Muscle layer of duodenum (tissue), 2 donors: Measurements from ENCODE around the gene GRAMD1C.
"Not testable (repeated sequence)": the region's sequence is repeated elsewhere in the genome, so short reads cannot be mapped to it uniquely, and the experiment has no call there.

Experiments used
- H3K27ac ChIP-seq: one replicate; pipeline ENCODE4 v1.7.0; 2013; ENCODE audit warnings: mild to moderate bottlenecking, low read length
- H3K27me3 ChIP-seq: one replicate; pipeline ENCODE4 v1.7.0; 2013; ENCODE audit warnings: low read depth, mild to moderate bottlenecking, control low read depth, low read length
- H3K36me3 ChIP-seq, 2 donors: one replicate each; pipeline ENCODE4 v1.7.0; 2013; ENCODE audit warnings: low read length in 2 of 2, control low read depth in 1 of 2, mild to moderate bottlenecking in 1 of 2; ENCODE audit not compliant: insufficient read depth in 2 of 2, control insufficient read depth in 1 of 2
- H3K4me1 ChIP-seq, 2 donors: one replicate each; pipeline ENCODE4 v1.7.0; 2013; ENCODE audit warnings: low read length in 2 of 2, mild to moderate bottlenecking in 2 of 2, control low read depth in 1 of 2, moderate library complexity in 1 of 2; ENCODE audit not compliant: insufficient read depth in 2 of 2, control insufficient read depth in 1 of 2
- H3K4me3 ChIP-seq, 2 donors: one replicate each; pipeline ENCODE4 v1.7.0; 2013; ENCODE audit warnings: low read length in 2 of 2, low read depth in 1 of 2, mild to moderate bottlenecking in 1 of 2
- H3K9me3 ChIP-seq, 2 donors: one replicate each; pipeline ENCODE4 v1.7.0; 2013; ENCODE audit warnings: low read length in 2 of 2, control low read depth in 1 of 2, mild to moderate bottlenecking in 1 of 2; ENCODE audit not compliant: control insufficient read depth in 1 of 2
- donor health status: healthy.

GRAMD1C gene

GRCh38 chr3:113829576-113830354 lies 8.8 kb upstream of the GRAMD1C start:
- no peak overlapping the region for H3K4me3 ChIP-seq
- H3K27ac ChIP-seq, result no peak overlapping the region

GRCh38 chr3:113831103-113831355 lies 7.6 kb upstream of the GRAMD1C start:
- Histone ChIP-seq H3K9me3 (no peaks in the 10 kb centered on the region), H3K4me1 (no peaks in the 10 kb centered on the region), H3K27ac (no peak overlapping the region), H3K36me3 (no peaks in the 10 kb centered on the region), H3K27me3 (no peaks in the 10 kb centered on the region), H3K4me3 (no peak overlapping the region)

More at GRCh38 chr3:113829576-113830354, 8.8 kb upstream of the GRAMD1C start:
- H3K4me1 ChIP-seq, result no peaks in the 10 kb centered on the region
- H3K36me3 ChIP-seq, result no peaks in the 10 kb centered on the region
- H3K27me3 ChIP-seq, result no peaks in the 10 kb centered on the region
- H3K9me3 ChIP-seq, result no peaks in the 10 kb centered on the region

GRCh38 chr3:113832477-113833164 lies 6.0 kb upstream of the GRAMD1C start:
- H3K4me3 ChIP-seq, result no peak overlapping the region
- H3K4me1 ChIP-seq, result no peaks in the 10 kb centered on the region
- H3K9me3 ChIP-seq, result no peaks in the 10 kb centered on the region
- no peaks in the 10 kb centered on the region for H3K27me3 ChIP-seq
- no peak overlapping the region for H3K27ac ChIP-seq
- H3K36me3 ChIP-seq, result no peaks in the 10 kb centered on the region

DNA sequence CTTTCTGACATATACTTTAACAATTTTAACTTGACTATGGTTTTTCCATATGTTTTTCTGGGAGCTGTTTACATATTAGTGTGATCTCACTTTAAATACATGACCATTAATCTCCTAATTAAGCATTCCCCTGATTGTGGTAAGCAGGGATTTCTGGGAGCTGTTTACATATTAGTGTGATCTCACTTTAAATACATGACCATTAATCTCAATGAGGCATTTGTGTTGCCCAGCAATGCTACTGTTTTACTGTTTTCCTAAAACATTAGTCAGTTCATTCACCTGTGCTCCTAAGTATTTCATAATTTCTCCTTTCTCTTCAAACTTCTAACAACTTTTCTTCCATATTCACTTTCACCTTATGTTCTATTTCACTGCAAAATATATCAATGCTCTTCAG lies 3.6 kb upstream of the GRAMD1C start:
- Histone ChIP-seq H3K27me3 (no peaks in the 10 kb centered on the region), H3K9me3 (no peaks in the 10 kb centered on the region), H3K27ac (no peak overlapping the region)

GRCh38 chr3:113839551-113839950 lies 963 bp downstream of the GRAMD1C start:
- H3K4me1 ChIP-seq, result no peaks in the 10 kb centered on the region
- no peaks in the 10 kb centered on the region for H3K36me3 ChIP-seq
- peak overlapping the region; percentile 73 to 85 for H3K4me3 ChIP-seq
- H3K27me3 ChIP-seq, result no peaks in the 10 kb centered on the region
- H3K27ac ChIP-seq, result no peak overlapping the region
- no peaks in the 10 kb centered on the region for H3K9me3 ChIP-seq

More for the DNA sequence above, 3.6 kb upstream of the GRAMD1C start:
- H3K36me3 ChIP-seq, result no peaks in the 10 kb centered on the region
- no peak overlapping the region for H3K4me3 ChIP-seq
- H3K4me1 ChIP-seq, result no peaks in the 10 kb centered on the region

GRCh38 chr3:113844622-113845222 lies 6.1 kb downstream of the GRAMD1C start:
- Histone ChIP-seq H3K4me1 (no peaks in the 10 kb centered on the region), H3K36me3 (no peaks in the 10 kb centered on the region), H3K9me3 (no peaks in the 10 kb centered on the region), H3K27ac (no peak overlapping the region), H3K27me3 (no peaks in the 10 kb centered on the region), H3K4me3 (no peak overlapping the region)

GRCh38 chr3:113847247-113847646 lies 8.7 kb downstream of the GRAMD1C start:
- H3K27me3 ChIP-seq, result no peaks in the 10 kb centered on the region
- H3K36me3 ChIP-seq, result no peaks in the 10 kb centered on the region
- H3K27ac ChIP-seq, result no peak overlapping the region
- no peak overlapping the region for H3K4me3 ChIP-seq
- H3K9me3 ChIP-seq, result no peaks in the 10 kb centered on the region
- no peaks in the 10 kb centered on the region for H3K4me1 ChIP-seq

DNA sequence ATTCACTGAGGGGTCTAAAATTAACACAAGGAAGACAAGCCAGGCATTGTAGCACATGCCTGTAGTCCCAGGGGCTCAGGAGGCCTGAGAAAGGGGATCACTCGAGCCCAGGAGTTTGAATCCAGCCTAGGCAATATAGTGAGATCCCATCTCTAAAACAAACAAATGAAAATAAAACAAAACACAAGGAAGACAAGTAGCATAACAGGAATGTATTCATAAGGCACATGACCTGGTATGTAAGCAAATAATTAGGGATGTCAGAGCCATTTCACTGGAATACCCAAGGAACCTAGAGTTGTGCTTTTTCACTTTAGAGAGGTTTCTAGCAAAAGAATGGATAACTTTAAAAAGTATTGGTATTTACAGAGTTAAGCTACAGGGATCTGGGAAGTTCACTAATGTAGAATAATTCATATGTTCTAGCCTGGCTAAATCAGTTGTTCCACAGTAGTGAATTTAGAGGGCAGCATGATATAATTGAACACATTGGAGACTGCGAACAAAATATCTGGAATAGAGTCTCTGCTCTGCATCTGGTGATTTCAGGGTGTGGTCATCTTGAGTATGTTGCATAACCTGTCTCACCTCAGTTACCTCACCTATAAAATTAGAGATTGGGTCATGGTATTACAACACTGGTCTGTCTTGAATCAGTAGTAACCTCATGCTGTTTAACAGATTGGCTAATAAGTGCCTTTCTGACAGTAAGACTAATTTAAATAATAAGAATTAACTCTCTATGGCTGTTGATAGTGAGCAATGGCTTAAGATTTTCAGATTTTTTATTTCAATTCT lies 9.3 kb downstream of the GRAMD1C start:
- Histone ChIP-seq H3K27me3 (no peaks in the 10 kb centered on the region), H3K27ac (no peak overlapping the region), H3K4me1 (no peaks in the 10 kb centered on the region), H3K4me3 (no peak overlapping the region), H3K9me3 (no peaks in the 10 kb centered on the region), H3K36me3 (no peaks in the 10 kb centered on the region)

DNA sequence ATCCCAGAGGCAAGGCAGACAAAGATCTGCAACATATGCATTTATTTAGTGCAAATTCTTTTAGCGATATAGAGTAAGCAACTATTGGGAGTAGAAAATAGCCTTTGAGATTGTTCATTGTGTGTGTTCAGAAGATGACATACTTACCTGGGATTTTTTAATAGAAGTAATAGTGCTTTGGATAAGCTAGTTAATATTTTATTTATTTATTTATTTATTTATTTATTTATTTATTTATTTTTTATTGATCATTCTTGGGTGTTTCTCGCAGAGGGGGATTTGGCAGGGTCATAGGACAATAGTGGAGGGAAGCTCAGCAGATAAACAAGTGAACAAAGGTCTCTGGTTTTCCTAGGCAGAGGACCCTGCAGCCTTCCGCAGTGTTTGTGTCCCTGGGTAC lies 10.5 kb downstream of the GRAMD1C start:
- H3K4me3 ChIP-seq, H3K27me3 ChIP-seq, H3K36me3 ChIP-seq, H3K9me3 ChIP-seq, H3K4me1 ChIP-seq, H3K27ac ChIP-seq: not testable (repeated sequence)

DNA sequence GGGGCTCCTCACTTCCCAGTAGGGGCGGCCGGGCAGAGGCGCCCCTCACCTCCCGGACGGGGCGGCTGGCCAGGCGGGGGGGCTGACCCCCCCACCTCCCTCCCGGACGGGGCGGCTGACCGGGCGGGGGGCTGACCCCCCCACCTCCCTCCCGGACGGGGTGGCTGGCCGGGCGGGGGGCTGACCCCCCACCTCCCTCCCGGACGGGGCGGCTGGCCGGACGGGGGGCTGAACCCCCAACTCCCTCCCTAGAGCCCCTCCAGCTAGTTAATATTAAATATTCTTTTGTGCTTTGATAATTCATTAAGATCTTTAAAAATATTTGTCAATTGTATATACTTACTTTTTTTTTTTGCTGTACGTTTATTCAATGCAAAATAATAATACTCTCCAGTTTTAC lies 11.3 kb downstream of the GRAMD1C start:
- not testable (repeated sequence) for H3K36me3 ChIP-seq, H3K27ac ChIP-seq, H3K9me3 ChIP-seq, H3K4me1 ChIP-seq, H3K27me3 ChIP-seq, H3K4me3 ChIP-seq

GRCh38 chr3:113850391-113850790 lies 11.8 kb downstream of the GRAMD1C start:
- not testable (repeated sequence) for H3K4me3 ChIP-seq, H3K4me1 ChIP-seq, H3K9me3 ChIP-seq, H3K27me3 ChIP-seq, H3K27ac ChIP-seq, H3K36me3 ChIP-seq
